A549 (cell line): ENCODE results near the gene ITPKB. TPM values are rescaled to one million over a fixed set of nuclear protein-coding genes. Genes with fewer than 3 reads are reported as not detected.

Source experiments
- ATAC-seq, 2 experiments: fragments of 200-7000 bp in 1 of 2; fragments of >200 bp in 1 of 2; cut with Nextera tagmentation in 1 of 2; cut with Tn5 transposase in 1 of 2; 3 replicates each; pipeline versions ENCODE4 v1.8.0 to v1.9.1; 2018 to 2020; ENCODE audit warnings: mild to moderate bottlenecking in 1 of 2, moderate library complexity in 1 of 2
- CTCF ChIA-PET: fragments of 300-600 bp; sonication (Branson Sonifier 250); formaldehyde crosslinking; extraction: SDS; loops from one replicate; lab custom pipeline; 2021; ENCODE audit warnings: antibody characterized with exemption, inconsistent platforms; lab: Yijun Ruan, JAX
- POLR2A ChIA-PET: fragments of 350-600 bp; formaldehyde crosslinking; extraction: SDS; loops from one replicate; lab custom pipeline; 2021; ENCODE audit warnings: antibody characterized with exemption, inconsistent platforms; lab: Yijun Ruan, JAX
- DNase-seq, 2 experiments: peaks; one replicate each; pipeline versions ENCODE4 v3.0.0 to v3.0.0-alpha.2; 2011 to 2016; ENCODE audit warnings: low read depth in 1 of 2, low spot score in 1 of 2
- FAIRE-seq: peaks from 2 replicates; lab custom pipeline; 2011; peaks lifted over from hg19 to GRCh38; lab: Jason Lieb, UNC
- H3K27ac ChIP-seq, 2 experiments: fragments of >200 bp; sonication (Bioruptor Twin); formaldehyde crosslinking; 3 replicates each; pipeline ENCODE4 v1.5.1; 2016 to 2017
- H3K4me1 ChIP-seq: fragments of >200 bp; sonication (Bioruptor Twin); formaldehyde crosslinking; 3 replicates; pipeline ENCODE4 v1.6.1; 2016
- H3K4me2 ChIP-seq: fragments of >200 bp; sonication (Bioruptor Twin); formaldehyde crosslinking; 3 replicates; pipeline ENCODE4 v1.6.1; 2016
- H3K4me3 ChIP-seq: fragments of >200 bp; sonication (Bioruptor Twin); formaldehyde crosslinking; 3 replicates; pipeline ENCODE4 v1.5.1; 2016
- H3K9me3 ChIP-seq: fragments of >200 bp; sonication (Bioruptor Twin); formaldehyde crosslinking; 3 replicates; pipeline ENCODE4 v1.6.1; 2016
- CBX2 ChIP-seq: fragments of 200-600 bp; sonication (generic); IDR thresholded peaks from 2 replicates; pipeline ENCODE4 v1.6.1; 2016; ENCODE audit warnings: low read depth, mild to moderate bottlenecking, borderline replicate concordance
- CBX8 ChIP-seq: fragments of 200-600 bp; sonication (generic); IDR thresholded peaks from 2 replicates; pipeline ENCODE4 v1.6.1; 2016
- CHD4 ChIP-seq: fragments of 200-600 bp; sonication (generic); IDR thresholded peaks from 2 replicates; pipeline ENCODE4 v1.6.1; 2016; ENCODE audit warnings: antibody characterized with exemption, mild to moderate bottlenecking, borderline replicate concordance
- E2F6 ChIP-seq: IDR thresholded peaks from 2 replicates; pipeline ENCODE4 v1.6.1; 2012; ENCODE audit warnings: low read depth, borderline replicate concordance
- ESRRA ChIP-seq: fragments of 150-350 bp; IDR thresholded peaks from 2 replicates; pipeline ENCODE4 v1.6.1; 2014; ENCODE audit warnings: mild to moderate bottlenecking, low read length, borderline replicate concordance
- FOSB ChIP-seq: fragments of 250-450 bp; sonication (Bioruptor Pico); IDR thresholded peaks from 2 replicates; pipeline ENCODE4 v1.5.0; 2020; ENCODE audit warnings: mild to moderate bottlenecking, moderate library complexity
- HOXA7 ChIP-seq: fragments of 250-450 bp; sonication (Bioruptor Pico); IDR thresholded peaks from 2 replicates; pipeline ENCODE4 v1.5.0; 2020; ENCODE audit warnings: mild to moderate bottlenecking, moderate library complexity
- HOXB13 ChIP-seq: fragments of 250-450 bp; sonication (Bioruptor Pico); IDR thresholded peaks from 2 replicates; pipeline ENCODE4 v1.5.0; 2020; ENCODE audit warnings: low read depth, mild to moderate bottlenecking, moderate library complexity
- HOXB5 ChIP-seq: fragments of 250-450 bp; sonication (Bioruptor Pico); IDR thresholded peaks from 2 replicates; pipeline ENCODE4 v1.5.0; 2020; ENCODE audit warnings: mild to moderate bottlenecking, moderate library complexity
- MAFK ChIP-seq: fragments of 450-650 bp; IDR thresholded peaks from 2 replicates; pipeline ENCODE4 v1.6.1; 2014; ENCODE audit not compliant: partially characterized antibody
- NFE2L2 ChIP-seq: fragments of 150-350 bp; conservative IDR thresholded peaks from 2 replicates; pipeline ENCODE4 v1.6.1; 2014; ENCODE audit warnings: low read length
- RARB ChIP-seq: fragments of 250-450 bp; sonication (Bioruptor Pico); IDR thresholded peaks from 2 replicates; pipeline ENCODE4 v1.8.0; 2021; ENCODE audit warnings: mild to moderate bottlenecking, moderate library complexity
- REST ChIP-seq: fragments of 200-600 bp; sonication (generic); IDR thresholded peaks from 2 replicates; pipeline ENCODE4 v1.6.1; 2016; ENCODE audit warnings: antibody characterized with exemption, mild to moderate bottlenecking, moderate library complexity
- TFCP2L1 ChIP-seq: fragments of 250-450 bp; sonication (Bioruptor Pico); IDR thresholded peaks from 2 replicates; pipeline ENCODE4 v1.5.0; 2021; ENCODE audit warnings: mild to moderate bottlenecking
- ZC3H11A ChIP-seq: fragments of 450-650 bp; IDR thresholded peaks from 2 replicates; pipeline ENCODE4 v1.6.1; 2014; ENCODE audit warnings: antibody characterized with exemption, mild to moderate bottlenecking
- ZNF302 ChIP-seq: fragments of 250-450 bp; sonication (Bioruptor Pico); IDR thresholded peaks from 2 replicates; pipeline ENCODE4 v1.9.0; 2021; ENCODE audit warnings: inconsistent platforms, mild to moderate bottlenecking, moderate library complexity
- WGBS: methylation state at CpG from one replicate; pipeline ENCODE4 v1.1.6; 2017; ENCODE audit errors: missing lambda C conversion rate; 5-methylcytosine and 5-hydroxymethylcytosine counted together
- polyA plus RNA-seq, 4 experiments: library from polyadenylated mRNA; depleted of rRNA in 3 of 4; stranded (reverse); fragments of >200 nt; fragmentation: RNase III in 1 of 4; extraction: RNeasy Plus Mini Kit Qiagen cat#74134 plus additional on column Dnase treatment in 1 of 4; gene quantifications; 2 replicates in 3 of 4; 3 replicates in 1 of 4; pipeline ENCODE4 v1.2.3, GENCODE V29; 2011 to 2017
- TF ChIP-seq, protein P1 (sequence below): fragments of >200 bp; sonication (Bioruptor Twin); formaldehyde crosslinking; IDR thresholded peaks from 3 replicates; pipeline ENCODE4 v1.6.1; 2016

The ITPKB gene
- polyA plus RNA-seq, 2 of the 4 experiments (the other 2 are of a cell fraction) = 1.7 to 2.8 TPM

DNA sequence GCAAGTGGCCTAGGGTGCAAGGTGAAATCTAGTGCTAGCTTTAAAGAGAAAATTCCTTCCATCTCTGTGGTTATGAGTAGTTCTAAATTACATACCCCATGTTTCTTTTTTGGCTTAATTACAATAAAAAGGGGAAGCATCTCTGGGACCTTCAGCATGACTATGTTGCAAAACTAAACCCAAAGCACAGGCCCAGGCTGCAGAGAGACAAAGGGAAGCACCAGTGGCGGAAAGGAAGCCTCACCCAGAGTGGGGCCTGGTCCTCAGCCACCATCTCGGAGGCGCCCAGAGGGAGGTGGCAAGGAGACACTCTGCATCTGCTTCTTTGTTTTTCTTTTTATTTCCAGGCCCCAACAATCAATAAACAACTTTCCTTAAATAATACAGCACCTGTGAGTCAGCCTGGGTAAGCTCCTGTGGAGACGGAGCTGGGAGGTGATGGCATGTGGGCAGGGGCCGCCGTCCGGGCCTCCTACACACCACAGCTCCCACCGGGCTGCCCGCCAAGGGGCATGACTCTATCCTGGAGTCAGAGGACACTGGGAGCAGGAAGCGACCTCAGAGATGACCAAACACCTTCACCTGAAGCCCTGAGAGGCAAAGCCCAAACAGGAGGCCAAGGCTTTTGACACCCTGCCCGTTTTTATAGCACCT lies 21.7 kb downstream of the ITPKB start (continued):
- TF ChIP-seq REST = no peak
- no peak for TF ChIP-seq RARB
- TF ChIP-seq TFCP2L1 = no peak

GRCh38 chr1:226716577-226716976 lies 22.5 kb downstream of the ITPKB start:
- FAIRE-seq = no peak
- Histone ChIP-seq H3K27ac (no peak overlapping the region), H3K4me2 (no peak overlapping the region), H3K9me3 (no peaks in the 10 kb centered on the region), H3K4me3 (no peak overlapping the region), H3K4me1 (no peaks in the 10 kb centered on the region)
- no peak for ATAC-seq
- no peak for DNase-seq
- TF ChIP-seq ESRRA (no peak), CHD4 (no peak), CBX8 (no peak), HOXB13 (CRISPR knock-in tag) (no peak), HOXA7 (CRISPR knock-in tag) (no peak), MAFK (no peak), ZNF302 (no peak), ZC3H11A (no peak), FOSB (CRISPR knock-in tag) (no peak), HOXB5 (CRISPR knock-in tag) (no peak), CBX2 (no peak)
- TF ChIP-seq, protein P1, sequence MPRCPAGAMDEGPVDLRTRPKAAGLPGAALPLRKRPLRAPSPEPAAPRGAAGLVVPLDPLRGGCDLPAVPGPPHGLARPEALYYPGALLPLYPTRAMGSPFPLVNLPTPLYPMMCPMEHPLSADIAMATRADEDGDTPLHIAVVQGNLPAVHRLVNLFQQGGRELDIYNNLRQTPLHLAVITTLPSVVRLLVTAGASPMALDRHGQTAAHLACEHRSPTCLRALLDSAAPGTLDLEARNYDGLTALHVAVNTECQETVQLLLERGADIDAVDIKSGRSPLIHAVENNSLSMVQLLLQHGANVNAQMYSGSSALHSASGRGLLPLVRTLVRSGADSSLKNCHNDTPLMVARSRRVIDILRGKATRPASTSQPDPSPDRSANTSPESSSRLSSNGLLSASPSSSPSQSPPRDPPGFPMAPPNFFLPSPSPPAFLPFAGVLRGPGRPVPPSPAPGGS = no peak
- 82% methylated on average over 3 of the region's 3 CpGs for WGBS
- POLR2A ChIA-PET = no interaction called here
- CTCF ChIA-PET = no interaction called here

DNA sequence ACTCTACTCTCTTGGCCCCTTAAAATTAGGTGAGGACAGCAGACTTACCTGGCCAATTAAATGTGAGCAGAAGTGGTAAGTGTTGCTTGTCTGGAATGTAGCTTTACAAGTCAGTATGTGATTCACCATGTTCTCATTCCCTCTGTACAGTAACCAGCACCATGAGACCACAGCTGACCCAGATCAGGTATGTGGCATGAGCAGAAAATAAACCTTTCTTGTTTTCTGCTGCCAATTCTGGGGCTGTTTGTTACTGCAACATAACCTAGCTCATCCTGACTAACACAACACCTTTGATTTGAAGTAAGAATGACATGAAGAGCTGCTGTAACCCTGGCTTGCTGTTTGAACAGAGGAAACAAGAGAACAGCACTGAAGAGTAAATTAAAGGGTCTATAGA lies 24.9 kb downstream of the ITPKB start:
- no peaks in the 10 kb centered on the region for H3K4me1 ChIP-seq
- ATAC-seq = no peak
- TF ChIP-seq NFE2L2 = no peak
- TF ChIP-seq E2F6 = no peak
- TF ChIP-seq, all 56 proteins: peak for 0
- Histone ChIP-seq H3K4me3 (no peak overlapping the region), H3K4me2 (no peak overlapping the region), H3K9me3 (no peaks in the 10 kb centered on the region), H3K27ac (no peak overlapping the region)
- no peak for FAIRE-seq
- POLR2A ChIA-PET = no interaction called here
- CTCF ChIA-PET = interaction anchor here (0.6 kb wide), 1 partner anchor 1131 kb away, joined by 3 read pairs; no protein-coding TSS in a partner anchor
- DNase-seq = no peak
